ENCODE measurements around the gene ARHGAP24. TPM values are rescaled to one million over a fixed set of nuclear protein-coding genes. Genes with fewer than 3 reads are reported as not detected.
"Not testable (repeated sequence)": the region's sequence is repeated elsewhere in the genome, so short reads cannot be mapped to it uniquely, and the experiment has no call there.

ARHGAP24 gene
- total RNA-seq, 1 donor from 2014 or later: 30.6 TPM

DNA sequence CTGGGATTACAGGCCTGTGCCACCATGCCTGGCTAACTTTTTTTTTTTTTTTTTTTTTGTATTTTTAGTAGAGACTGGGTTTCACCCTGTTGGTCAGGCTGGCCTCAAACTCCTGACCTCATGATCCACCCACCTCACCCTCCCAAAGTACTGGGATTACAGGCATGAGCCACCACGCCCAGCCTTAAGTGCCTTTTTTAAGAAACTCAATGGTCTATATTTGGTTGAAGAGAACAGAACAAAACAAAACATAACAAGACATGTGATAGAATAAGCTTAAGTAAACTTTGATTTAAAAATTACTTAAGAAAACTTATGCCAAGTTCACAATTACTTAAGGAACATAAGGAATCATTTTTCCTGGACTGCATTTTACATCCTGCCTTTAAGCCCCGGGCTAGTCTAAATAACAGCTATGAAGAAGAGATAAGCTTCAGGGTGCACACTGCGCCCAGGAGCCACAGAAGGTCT is 365.1 kb downstream of the ARHGAP24 start:
- DNase-seq (ENCODE audit: low read depth in 2 of 2): not testable (repeated sequence)

DNA sequence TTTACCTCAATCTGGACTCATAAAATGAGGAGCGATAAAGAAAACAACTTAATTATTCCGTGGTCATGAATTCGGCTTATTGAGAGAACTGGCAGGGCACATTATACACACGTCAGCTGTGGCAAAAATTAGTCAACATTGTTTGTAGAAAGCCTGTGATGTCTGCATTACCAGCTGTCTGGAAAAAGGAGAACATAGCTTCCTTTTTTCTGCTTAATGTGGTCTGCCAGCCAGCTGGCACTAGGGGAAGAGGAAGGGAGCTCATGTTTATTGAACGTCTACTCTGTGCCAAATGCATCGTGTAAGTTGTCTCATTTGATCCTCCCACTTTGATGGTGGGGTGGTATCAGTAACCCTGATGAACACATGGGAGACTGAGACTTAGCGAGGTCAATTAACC is 367.6 kb downstream of the ARHGAP24 start:
- DNase-seq (ENCODE audit: low read depth in 2 of 2): peak; percentile 75 to 96

DNA sequence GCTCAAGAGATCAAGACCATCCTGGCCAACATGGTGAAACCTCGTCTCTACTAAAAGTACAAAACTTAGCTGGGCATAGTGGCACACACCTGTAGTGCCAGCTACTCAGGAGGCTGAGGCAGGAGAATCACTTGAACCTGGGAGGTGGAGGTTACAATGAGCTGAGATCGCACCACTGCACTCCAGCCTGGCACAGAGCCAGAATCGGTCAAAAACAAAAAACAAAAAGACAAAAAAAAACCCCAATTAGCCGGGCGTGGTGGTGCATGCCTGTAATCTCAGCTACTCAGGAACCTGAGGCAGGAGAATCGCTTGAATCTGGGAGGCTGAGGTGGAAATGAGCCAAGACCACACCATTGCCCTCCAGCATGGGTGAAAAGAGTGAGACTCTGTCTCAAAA is 378.8 kb downstream of the ARHGAP24 start:
- DNase-seq (ENCODE audit: low read depth in 2 of 2): not testable (repeated sequence)

DNA sequence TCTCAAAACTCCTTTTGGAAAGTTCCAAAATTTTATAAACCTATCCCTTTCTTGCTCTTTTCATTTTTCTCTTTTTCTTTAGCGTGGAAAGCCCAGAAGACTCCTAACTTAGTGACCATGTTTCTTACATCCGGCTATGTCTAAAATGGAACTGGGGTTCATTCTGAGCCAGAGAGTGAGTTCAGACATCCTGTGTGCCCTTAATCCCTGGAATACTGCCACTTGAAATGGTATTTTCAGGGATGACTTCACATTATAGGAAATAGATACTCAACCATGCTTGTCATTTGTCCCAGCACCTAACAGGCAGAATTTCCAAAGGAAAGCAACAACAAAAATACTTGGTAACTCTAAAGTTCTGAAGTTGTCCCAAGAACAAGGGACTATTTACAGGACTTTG is 379.6 kb downstream of the ARHGAP24 start:
- DNase-seq (ENCODE audit: low read depth in 2 of 2): peak; percentile 78 to 85

DNA sequence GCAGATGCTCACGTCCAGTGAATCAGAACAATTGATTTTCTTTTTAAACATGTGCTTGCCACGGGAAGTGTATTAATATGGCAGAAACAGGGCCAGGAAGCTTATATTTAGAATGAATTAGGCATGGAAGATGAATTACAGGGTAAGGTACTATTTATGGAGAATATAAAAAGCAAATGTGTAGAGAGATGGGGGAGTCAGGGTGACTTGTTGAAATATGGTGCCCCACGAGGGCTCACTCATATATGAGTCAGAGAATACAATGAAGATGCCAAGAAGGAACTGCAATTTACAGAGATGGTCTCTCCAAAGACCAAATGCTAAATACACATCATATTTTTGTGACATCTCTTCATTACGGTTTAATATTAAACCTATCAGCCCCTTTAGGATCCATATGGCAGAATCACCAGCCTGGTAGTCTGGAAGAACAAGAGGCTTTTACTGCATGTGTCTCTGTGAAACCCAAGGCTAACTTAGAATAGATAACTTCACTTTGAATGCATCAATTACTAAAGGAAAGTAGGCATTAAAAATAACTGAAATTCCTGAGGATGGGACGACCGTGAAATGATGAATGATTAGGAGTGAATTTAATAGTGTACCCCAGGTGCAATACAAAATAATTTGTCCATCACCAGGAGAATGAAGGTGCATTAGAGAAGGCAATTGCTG is 385.3 kb downstream of the ARHGAP24 start:
- peak in 1 of 2 donors; percentile 53 for DNase-seq (ENCODE audit: low read depth in 2 of 2)

DNA sequence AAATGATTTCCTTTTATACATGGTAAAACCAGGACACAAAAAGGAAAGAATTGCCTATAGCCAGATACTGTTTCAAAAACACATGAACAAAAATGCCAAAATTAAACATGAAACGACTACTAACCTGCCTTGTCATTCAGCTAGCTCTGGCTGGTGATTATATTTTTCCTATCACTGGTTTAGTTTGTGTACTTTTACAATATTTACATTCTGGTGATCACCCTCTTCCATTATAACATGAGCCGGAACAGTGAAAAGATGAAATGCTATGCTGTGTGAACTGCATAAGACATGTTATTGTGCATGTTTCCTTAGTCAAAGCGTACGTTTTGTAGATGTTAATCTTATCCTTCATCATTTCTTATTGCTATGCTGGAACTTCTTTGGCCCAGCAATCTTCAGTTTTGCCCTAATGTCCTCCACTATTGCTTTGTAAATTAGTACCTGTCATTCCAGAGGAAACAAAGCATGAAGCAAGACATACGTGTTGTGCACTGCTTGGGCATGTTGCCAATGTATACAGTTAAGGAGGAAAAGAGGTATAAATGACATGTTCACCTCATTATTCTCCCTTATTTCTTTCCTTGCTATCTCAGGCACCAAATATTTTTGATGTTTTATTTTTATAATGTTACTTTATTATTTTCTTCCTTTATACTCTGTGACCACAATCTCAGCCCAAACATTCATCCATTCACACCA is 386.3 kb downstream of the ARHGAP24 start:
- peak; percentile 53 to 65 for DNase-seq (ENCODE audit: low read depth in 2 of 2)

DNA sequence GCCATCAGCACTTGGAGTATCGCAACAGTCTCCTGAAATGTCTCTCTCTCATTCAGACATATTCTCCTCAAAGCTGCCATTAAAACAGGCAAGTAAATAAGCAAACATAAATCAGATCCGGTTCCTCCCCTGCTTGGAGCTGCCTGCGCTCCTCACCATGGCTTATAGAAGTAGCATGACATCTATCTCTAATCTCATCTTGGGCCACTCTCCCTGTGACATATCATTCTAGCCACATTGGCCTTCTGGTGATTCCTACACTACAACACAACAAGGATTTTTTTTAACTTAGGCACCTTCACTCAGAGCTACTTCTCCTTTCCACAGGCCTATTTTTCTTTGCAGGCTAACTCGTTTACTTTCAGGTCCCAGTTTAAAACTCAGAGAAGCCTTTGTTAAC is 387.9 kb downstream of the ARHGAP24 start:
- no peak for DNase-seq (ENCODE audit: low read depth in 2 of 2)

DNA sequence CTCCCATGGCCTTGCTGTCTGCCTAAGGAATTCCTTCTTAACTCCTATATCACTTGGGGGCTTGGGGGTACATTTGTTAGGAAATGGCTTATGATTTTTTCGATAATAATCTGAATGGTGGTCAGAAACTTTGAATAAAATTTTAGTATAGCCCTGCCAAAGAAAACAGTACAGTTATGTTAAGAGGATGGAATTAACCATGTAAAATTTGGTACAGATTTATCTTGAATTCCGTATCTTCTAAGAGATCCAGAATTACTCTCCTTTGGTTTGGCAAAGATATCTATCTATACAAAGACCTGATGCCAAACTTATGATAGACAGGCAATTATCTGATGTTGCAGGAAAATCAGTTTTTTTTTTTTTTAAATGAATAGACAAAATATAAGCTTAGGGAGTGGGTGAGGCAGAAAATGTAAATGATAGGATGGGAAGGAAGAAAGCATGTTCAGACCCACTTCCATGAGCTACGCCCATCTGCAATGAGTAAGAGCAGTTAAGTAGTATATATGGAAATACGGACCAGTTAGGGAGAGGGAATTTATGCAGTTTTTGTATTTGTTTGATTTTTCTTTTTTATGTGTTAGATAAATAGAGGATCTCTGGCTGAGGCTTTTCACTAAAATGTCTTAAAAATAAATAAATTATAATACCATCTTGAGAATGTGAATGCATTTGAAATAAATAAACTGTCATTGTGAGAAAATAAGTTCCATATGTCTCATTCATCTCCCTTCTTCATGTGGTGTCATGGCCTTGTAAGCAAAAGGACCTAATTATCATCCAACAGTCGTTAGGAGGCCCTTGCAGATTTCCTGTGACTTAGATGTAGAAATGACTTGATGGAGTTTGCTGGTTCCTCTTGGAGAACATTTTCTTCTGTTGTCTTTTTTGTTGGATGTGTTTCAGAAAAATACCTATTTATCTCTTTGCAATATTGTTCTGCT is 389.6 kb downstream of the ARHGAP24 start:
- no peak for DNase-seq (ENCODE audit: low read depth in 2 of 2)

DNA sequence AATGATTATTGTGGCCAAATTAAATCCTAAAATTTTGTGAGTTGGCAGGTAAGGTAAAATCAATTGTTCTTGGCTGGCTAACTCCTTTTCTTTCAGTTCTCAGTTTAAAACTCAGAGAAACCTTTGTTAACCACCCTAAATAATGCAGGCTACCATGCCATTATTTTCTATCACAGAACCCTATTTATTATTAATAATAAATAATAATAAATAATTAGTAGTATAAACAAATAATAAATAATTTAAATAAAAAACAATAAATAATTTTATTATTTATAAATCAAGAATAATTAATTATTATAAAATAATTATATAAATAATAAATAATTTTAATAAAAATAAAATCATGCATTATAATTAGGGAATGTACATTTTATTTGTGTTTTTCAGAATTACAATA is 390.3 kb downstream of the ARHGAP24 start:
- DNase-seq (ENCODE audit: low read depth in 2 of 2): no peak

DNA sequence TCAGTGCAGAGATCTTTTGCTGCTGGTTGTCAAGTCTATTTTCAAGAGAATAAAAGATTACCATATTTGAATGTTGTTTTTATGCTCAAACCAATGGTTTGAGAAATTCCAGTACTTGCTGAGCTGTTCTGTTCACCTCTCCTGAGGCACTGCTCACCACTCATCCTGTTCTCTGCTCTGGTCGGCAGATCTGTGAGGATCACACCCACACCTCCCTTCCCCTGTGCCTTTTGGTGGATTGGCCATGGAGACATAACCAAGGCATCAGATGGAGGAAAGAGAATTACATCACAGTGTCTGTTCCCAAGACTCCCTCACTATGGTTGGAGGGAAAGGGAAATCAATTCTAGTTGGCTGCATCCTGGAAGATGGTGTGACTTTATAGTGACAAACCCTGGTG is 391.6 kb downstream of the ARHGAP24 start:
- DNase-seq (ENCODE audit: low read depth in 2 of 2): no peak

DNA sequence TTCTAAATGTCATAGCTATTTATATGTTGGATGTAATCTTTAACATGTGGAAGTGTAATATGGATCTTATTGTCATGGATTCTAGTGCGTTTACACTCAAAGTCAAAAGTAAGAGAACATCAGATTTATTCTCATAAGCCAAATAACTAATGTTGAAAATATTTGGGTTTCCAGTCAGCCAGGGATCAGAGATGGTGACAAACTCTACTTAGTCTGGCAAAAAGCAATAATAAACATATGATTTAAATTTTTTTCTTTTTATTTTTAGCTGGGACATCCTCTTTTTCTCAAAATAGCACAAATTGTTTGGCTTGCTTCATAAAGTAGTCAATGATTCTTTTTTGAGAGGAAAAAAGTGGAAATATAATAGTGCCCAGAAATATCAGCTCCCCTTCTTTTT is 392.3 kb downstream of the ARHGAP24 start:
- no peak for DNase-seq (ENCODE audit: low read depth in 2 of 2)

DNA sequence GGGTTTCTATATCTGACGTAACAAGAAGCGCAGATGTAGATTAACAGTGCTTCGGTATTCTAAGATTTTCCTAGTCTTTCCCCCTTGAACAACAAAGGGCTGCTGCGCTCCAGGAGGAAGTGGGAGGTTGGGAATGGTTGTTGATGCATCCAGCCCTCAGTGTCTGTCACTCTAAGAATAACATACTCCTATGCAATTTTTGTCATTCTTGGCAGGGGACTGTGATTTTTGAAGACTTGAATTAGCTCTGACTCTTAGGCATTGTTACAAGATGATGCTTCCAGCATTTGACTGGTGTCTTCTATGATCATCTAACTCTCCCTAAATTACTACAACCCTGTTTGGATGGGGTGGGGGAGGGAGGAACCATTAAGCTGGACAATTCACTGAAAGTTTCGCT is 394.2 kb downstream of the ARHGAP24 start:
- peak; percentile 33 to 50 for DNase-seq (ENCODE audit: low read depth in 2 of 2)

DNA sequence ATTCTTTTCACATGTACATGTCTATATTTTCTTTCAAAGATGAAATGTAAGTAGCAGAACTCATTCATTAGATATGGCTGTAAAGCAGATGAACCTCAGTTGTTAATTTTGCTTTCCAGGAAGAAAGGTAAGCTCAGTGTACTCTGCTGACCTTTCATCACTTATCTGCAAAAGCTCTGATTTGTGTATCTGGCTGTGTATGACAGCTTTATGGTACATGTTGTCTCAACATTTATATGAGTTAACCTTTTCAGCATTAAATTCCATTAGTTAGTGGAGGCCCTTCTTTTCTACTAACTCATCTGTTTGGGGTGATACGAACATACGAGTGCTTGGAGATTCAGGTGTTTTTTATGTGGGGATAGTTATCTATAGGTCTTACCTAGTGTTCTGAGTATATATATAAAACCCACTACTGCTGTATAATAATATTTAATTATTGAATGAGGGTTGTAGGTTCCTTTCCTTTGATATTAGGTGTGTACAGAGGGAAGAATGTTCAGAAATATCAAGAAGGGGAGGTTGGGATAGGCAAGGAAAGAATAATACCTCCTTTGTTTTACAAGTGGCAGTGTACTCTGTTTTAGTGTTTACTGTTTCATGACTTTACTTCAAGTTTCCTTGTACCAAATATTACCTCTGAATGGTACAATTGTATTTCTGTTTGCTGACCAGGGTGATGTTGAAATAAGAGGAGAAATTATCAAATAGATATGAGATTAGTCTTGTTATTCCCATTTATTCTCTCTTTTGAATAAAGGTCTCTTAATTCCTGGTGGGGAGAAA is 395.5 kb downstream of the ARHGAP24 start:
- DNase-seq (ENCODE audit: low read depth in 2 of 2): no peak

DNA sequence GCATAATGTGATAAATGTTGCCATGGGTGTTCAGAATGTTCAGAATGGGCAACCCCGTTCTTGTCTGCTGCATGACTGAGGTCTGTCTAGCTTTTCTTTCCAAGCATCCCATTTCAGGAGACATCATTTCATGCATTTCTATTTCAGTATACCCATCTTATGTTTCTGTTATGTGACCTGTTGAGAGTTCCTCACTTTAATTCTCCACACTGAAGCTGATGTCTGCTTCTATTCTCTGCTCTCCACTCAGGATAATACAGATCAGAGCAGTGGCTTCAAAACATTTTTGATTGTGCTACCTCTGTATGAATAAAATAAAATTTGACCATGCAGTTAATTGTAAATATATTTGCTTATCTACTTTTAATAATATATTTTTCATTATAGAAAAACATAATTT is 398.6 kb downstream of the ARHGAP24 start:
- no peak for DNase-seq (ENCODE audit: low read depth in 2 of 2)

DNA sequence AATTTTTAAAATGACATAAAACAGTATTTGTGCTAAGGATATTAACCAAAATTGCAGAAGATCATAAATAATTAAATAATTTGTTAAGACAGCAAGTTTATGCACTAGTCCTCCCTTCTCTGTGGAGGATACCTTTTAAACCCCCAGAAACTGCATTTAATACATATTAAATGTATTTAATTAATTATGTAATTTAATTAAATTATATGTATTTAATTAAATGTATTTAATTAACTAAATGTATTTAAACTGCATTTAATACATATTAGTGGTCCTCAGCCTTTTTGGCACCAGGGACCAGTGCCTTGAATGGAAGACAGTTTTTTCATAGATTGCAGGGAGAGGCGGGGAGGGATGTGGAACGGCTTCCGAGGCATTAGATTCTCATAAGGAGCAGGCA is 404.6 kb downstream of the ARHGAP24 start:
- DNase-seq (ENCODE audit: low read depth in 2 of 2): no peak

DNA sequence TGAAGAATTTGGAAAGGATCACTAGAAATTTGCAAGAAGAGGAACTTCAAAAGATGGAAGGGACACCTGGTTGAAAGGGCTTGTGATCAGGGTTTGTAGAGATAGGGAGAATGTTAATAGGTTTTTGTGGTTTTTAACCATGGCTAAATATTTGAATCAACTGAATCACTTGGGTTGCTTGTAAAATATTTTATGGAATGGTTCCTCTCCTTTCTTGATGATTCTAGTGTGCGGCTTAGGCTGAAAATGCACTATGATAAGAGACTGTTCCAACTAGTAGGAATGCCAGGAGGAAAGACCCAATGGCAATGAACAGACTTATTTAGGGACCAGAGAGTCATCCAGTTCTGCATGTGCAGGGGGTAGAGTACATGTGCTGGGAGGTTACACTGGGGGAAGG is 408.2 kb downstream of the ARHGAP24 start:
- no peak for DNase-seq (ENCODE audit: low read depth in 2 of 2)

DNA sequence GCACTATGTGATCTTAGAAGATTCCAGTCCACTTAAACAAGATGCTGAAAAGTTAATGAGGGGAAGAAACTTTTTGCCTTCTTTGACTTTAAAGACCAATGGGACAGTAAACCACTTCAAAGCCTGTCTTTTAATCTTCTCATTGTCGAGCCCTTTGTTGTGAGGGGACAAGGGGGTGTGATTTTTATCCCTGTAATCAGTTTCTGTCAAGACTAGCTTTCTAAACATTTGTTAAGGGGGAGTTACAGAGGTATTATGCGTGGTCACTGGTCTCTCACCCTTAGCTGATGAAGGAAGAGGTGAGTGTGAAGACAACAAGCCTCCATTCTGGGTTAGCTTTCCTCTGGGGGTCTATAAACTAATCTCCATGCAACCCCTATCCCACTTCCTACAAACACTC is 409.3 kb downstream of the ARHGAP24 start:
- no peak for DNase-seq (ENCODE audit: low read depth in 2 of 2)

DNA sequence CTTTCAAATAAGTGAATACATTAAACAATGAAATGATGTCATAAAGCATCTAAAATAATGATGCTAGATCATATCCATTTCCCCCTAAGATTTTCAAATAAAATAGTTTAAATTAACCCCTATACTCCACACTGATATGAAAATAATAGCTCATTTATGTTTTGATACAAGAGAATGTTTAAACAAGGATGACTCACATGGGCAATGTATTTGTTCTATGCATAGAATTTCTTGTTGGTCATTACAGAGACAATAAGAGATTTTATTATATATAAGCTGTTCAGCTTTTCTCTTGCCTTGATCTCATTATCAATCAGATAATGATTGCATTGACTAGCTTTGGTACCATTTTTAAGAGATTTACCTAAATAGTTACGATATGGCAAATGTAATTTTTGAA is 411.7 kb downstream of the ARHGAP24 start:
- no peak for DNase-seq (ENCODE audit: low read depth in 2 of 2)

DNA sequence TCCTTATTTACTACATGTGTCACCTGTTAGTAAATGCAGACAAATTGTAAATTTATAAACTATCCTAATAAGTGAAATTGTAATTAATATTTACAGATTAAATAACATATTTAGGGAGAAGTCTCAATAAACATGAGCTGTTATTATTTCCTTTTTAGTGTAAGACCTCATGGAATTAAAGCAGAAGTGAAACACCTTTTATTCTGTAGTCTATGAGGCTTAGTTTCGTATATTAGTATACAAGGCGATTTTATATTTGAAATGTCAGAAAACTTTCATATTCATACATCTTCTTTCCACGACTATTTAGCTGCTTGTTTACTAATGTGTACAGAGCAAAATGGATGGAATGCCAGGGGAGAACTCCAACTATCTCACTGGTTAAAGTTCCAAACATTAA is 414.4 kb downstream of the ARHGAP24 start:
- no peak for DNase-seq (ENCODE audit: low read depth in 2 of 2)

DNA sequence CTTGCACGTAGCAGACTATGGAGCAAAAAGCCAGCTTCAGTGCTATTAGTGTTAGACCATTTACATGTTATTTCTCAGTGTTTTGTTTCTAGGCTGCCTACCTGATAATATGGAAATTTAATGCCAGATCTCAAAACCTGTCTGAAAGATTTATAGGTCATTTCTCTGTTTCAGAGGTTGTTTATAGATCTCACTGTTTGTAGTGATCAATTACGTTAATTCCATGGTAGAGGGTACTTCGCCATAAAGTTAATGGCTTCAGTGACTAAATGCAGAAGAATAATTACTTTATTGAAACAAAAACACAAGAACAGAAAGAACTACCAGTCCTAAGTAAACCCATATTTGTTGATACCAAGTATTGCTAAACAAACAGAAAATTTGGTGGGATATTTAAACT is 420.8 kb downstream of the ARHGAP24 start:
- no peak for DNase-seq (ENCODE audit: low read depth in 2 of 2)

DNA sequence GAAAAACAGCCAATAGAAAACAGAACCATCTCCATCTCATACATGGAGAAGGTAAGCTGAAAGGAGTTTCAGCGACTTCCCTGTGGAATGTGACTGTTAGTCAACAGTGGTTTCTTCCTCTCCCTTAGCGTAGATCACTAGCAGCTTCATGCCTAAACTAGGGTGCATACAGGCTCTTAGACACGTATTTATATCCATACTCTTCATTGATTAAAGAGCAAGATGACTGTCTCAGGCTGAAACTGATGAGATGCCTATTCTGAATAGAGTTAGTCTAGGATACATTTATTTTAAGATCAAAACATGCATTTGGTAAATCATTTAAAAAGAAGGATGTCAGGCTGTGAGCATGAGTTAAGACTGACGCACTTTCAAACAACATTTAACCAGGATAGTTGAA is 423.3 kb downstream of the ARHGAP24 start:
- no peak for DNase-seq (ENCODE audit: low read depth in 2 of 2)

All from lung microvascular endothelial cell (primary cell).